Activated CD8-positive, alpha-beta T cell treated with anti-CD3 and anti-CD28 coated beads for 36 hours (primary cell): ENCODE data around the gene PRSS56. TPM values are rescaled to one million over a fixed set of nuclear protein-coding genes. Genes with fewer than 3 reads are reported as not detected.

ENCODE experiments used
- ATAC-seq: fragments of 200-7000 bp; cut with Tn5 transposase; one replicate; pipeline ENCODE4 v1.10.0; 2021; ENCODE audit warnings: mild to moderate bottlenecking, moderate library complexity
- CTCF ChIA-PET: fragments of 350-600 bp; sonication (Branson Sonifier 250); formaldehyde crosslinking; loops from one replicate; lab custom pipeline; 2021; ENCODE audit warnings: antibody characterized with exemption; lab: Charles Lee
- POLR2A ChIA-PET: fragments of 350-600 bp; sonication (Branson Sonifier 250); formaldehyde crosslinking; loops from one replicate; lab custom pipeline; 2021; ENCODE audit warnings: antibody characterized with exemption; lab: Charles Lee
- DNase-seq: peaks from one replicate; pipeline ENCODE4 v3.0.0-alpha.2; 2020
- H3K27ac Mint-ChIP-seq: one replicate; pipeline ENCODE4 v1.8.0; 2021; ENCODE audit warnings: mild to moderate bottlenecking, mixed read lengths
- H3K27me3 Mint-ChIP-seq: one replicate; pipeline ENCODE4 v1.8.0; 2021; ENCODE audit warnings: mixed read lengths
- H3K36me3 Mint-ChIP-seq: one replicate; pipeline ENCODE4 v1.8.0; 2021; ENCODE audit warnings: low read depth, mixed read lengths
- H3K4me1 Mint-ChIP-seq: one replicate; pipeline ENCODE4 v1.8.0; 2021; ENCODE audit warnings: low read depth, mixed read lengths
- H3K4me3 Mint-ChIP-seq: one replicate; pipeline ENCODE4 v1.8.0; 2021; ENCODE audit warnings: mild to moderate bottlenecking, moderate library complexity, mixed read lengths
- H3K9me3 Mint-ChIP-seq: one replicate; pipeline ENCODE4 v1.8.0; 2021; ENCODE audit warnings: mixed read lengths
- CTCF ChIP-seq: fragments of 200-600 bp; IDR thresholded peaks from one replicate; pipeline ENCODE4 v1.8.0; 2022; ENCODE audit warnings: antibody characterized with exemption, mild to moderate bottlenecking
- intact Hi-C: fragments of 100-400 bp; cut with micrococcal nuclease; formaldehyde crosslinking; loops from one replicate; pipeline ENCODE4 v1.10.0; 2022
- total RNA-seq, 2 experiments: library from RNA; stranded (reverse); gene quantifications; one replicate each; pipeline ENCODE4 v1.2.3, GENCODE V29; 2021

Gene PRSS56
- not detected for total RNA-seq

- Mint-ChIP-seq H3K9me3 (no peaks in the 10 kb centered on the region), H3K27ac (no peak within 1 kb of the TSS), H3K36me3 (no peaks in the 10 kb centered on the region), H3K4me1 (peaks cover 6% of the 10 kb centered on the region), H3K27me3 (peaks cover 36% of the 10 kb centered on the region), H3K4me3 (no peak within 1 kb of the TSS)
- CTCF ChIA-PET = interaction anchor here (0.9 to 1.9 kb wide), 4 partner anchors 11 to 80 kb away, joined by 3 to 7 read pairs (median 4); no protein-coding TSS in a partner anchor
- ATAC-seq (no peak), DNase-seq (no peak)
- POLR2A ChIA-PET = no interaction called here
- intact Hi-C loops = loop anchor here (5.0 kb wide), 1 partner anchor 73 kb away; no protein-coding TSS in a partner anchor
- TF ChIP-seq CTCF = no peak
Measured at GRCh38 chr2:232519581-232520438, at the start of gene PRSS56. Gene PRSS56 (plus strand): TSS chr2:232520388. CDS start chr2:232520599, 211 bp downstream.

GRCh38 chr2:232473467-232473890 lies 46.7 kb upstream of the PRSS56 start:
- CTCF ChIA-PET = interaction anchor here (1.0 to 1.4 kb wide), 2 partner anchors 8 to 49 kb away, joined by 3 to 4 read pairs; no protein-coding TSS in a partner anchor
- H3K27me3 Mint-ChIP-seq = peaks cover 35% of the 10 kb centered on the region

GRCh38 chr2:232476045-232476444 lies 44.1 kb upstream of the PRSS56 start:
- intact Hi-C loops = no loop called here
- TF ChIP-seq CTCF = no peak
- ATAC-seq = no peak
- Mint-ChIP-seq H3K4me3 (no peak overlapping the region), H3K27me3 (peaks cover 26% of the 10 kb centered on the region), H3K4me1 (no peaks in the 10 kb centered on the region), H3K27ac (no peak overlapping the region), H3K9me3 (peaks cover 13% of the 10 kb centered on the region), H3K36me3 (no peaks in the 10 kb centered on the region)
- ChIA-PET CTCF (no interaction called here), POLR2A (no interaction called here)
- DNase-seq = no peak

More at GRCh38 chr2:232473467-232473890, 46.7 kb upstream of the PRSS56 start:
- no peak for TF ChIP-seq CTCF
- Mint-ChIP-seq H3K4me3 (no peak overlapping the region), H3K4me1 (no peaks in the 10 kb centered on the region), H3K36me3 (no peaks in the 10 kb centered on the region), H3K27ac (no peak overlapping the region), H3K9me3 (peaks cover 13% of the 10 kb centered on the region)
- no peak for DNase-seq
- POLR2A ChIA-PET = interaction anchor here (1.5 kb wide), 1 partner anchor 44 kb away, joined by 4 read pairs; no protein-coding TSS in a partner anchor
- no peak for ATAC-seq
- intact Hi-C loops = no loop called here

- ATAC-seq = no peak
- DNase-seq = no peak
- intact Hi-C loops = no loop called here
- Mint-ChIP-seq H3K4me3 (no peak overlapping the region), H3K4me1 (no peaks in the 10 kb centered on the region), H3K27me3 (peaks cover 21% of the 10 kb centered on the region), H3K36me3 (no peaks in the 10 kb centered on the region), H3K9me3 (peaks cover 10% of the 10 kb centered on the region), H3K27ac (no peak overlapping the region)
- no peak for TF ChIP-seq CTCF
- CTCF ChIA-PET = interaction anchor here (0.8 to 1.0 kb wide), 2 partner anchors 46 to 576 kb away, joined by 3 to 4 read pairs; no protein-coding TSS in a partner anchor
- POLR2A ChIA-PET = interaction anchor here (1.3 kb wide), 1 partner anchor 14 kb away, joined by 3 read pairs; no protein-coding TSS in a partner anchor
Measured at GRCh38 chr2:232476791-232477190, 43.4 kb upstream of the PRSS56 start.
